Right kidney (tissue), 1 donor: ENCODE results near the gene SYTL5.

Source experiments
- DNase-seq: peaks from one replicate; pipeline ENCODE4 v3.0.0-alpha.2; 2016

Gene SYTL5

DNA sequence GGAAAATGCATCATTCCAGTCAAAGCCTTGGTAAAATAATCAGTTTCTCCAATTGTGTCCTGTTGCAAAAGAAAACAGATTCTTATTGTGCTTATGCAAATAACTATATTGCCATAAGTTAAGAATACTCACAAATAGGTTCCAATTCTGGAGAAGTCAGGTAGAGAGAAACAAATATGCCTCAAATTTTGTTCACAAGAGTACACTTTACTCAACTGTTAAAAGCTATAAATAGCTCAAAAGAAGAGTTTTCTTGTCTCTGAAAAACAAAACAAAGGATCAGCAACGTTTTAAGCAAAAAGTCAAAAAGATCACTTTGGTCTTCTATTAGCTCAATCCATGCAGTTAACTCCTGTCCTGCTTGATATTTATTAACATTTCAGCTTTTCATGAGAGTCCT is 21.9 kb downstream of the SYTL5 start:
- no peak for DNase-seq

DNA sequence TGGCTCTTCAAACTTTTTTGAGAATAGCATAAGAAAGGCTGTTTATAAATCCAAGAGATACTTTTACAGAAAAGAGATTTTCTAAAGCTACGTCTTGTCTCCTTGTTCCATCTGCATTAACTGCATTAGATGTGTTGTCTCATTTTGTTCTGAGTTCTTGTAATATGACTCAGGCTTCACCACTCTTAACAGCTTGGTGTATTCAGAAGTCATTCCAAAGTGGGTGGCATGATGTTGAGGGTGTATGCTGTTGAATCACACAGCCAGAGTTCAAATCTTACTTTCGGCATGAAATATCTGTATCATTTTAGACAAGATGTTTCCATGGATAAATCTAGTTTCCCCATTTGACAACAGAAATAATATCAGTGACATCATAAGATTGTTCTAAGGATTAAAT is 30.1 kb downstream of the SYTL5 start:
- no peak for DNase-seq

- no peak for DNase-seq
Measured at GRCh38 chrX:38038501-38038900, 32.1 kb downstream of the SYTL5 start.

GRCh38 chrX:38041237-38041636 is 34.9 kb downstream of the SYTL5 start:
- DNase-seq: no peak

GRCh38 chrX:38044701-38045100 is 38.3 kb downstream of the SYTL5 start:
- DNase-seq: no peak

DNA sequence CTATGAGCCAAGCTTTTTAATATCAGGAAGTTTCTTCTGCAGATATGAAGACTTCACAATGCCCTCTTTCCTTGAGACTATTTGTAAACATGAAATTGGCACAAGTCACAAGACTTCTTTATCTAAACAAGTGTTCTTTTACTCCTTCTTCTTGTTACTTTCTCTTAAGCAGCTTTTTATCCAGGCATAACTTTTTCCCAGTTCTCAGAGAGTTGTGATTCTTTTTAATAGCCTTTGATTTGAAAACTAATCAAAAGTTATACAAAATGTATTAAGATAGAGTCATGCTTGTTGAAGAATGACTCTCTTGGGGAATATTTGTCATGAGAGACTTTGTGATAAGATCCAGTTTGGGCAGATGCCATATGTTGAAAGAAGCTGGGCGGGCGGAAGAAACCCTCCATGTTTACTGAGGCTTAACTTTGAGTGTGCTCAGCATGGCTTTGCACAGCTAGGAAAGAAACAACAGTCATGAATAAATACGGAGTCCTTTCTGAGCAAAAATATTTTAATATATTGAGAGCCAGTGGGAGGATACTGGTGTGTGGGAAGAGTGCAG is 39.3 kb downstream of the SYTL5 start:
- DNase-seq: no peak

- no peak for DNase-seq
Measured at GRCh38 chrX:38048886-38049285, 42.5 kb downstream of the SYTL5 start.

GRCh38 chrX:38050806-38051205 is 44.5 kb downstream of the SYTL5 start:
- DNase-seq: no peak

DNA sequence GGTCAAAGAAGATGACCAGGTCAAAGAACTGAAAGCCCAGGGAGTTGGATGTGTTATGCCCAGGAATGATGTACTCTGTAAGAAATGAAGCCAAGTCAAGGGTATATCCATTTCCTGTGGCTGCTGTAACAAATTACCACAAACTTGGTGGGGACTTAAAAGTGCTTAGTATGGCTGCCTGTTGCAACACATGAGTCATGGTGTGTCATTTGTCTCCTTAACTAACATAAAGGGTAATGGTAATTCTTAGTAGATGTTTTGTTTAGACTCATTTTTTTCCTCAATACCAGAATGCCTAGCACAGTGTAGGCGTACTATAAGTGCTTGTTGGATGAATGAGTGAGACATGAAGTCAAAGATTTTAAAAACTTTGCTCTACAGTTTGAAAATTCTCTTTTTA is 45.7 kb downstream of the SYTL5 start:
- DNase-seq: no peak

DNA sequence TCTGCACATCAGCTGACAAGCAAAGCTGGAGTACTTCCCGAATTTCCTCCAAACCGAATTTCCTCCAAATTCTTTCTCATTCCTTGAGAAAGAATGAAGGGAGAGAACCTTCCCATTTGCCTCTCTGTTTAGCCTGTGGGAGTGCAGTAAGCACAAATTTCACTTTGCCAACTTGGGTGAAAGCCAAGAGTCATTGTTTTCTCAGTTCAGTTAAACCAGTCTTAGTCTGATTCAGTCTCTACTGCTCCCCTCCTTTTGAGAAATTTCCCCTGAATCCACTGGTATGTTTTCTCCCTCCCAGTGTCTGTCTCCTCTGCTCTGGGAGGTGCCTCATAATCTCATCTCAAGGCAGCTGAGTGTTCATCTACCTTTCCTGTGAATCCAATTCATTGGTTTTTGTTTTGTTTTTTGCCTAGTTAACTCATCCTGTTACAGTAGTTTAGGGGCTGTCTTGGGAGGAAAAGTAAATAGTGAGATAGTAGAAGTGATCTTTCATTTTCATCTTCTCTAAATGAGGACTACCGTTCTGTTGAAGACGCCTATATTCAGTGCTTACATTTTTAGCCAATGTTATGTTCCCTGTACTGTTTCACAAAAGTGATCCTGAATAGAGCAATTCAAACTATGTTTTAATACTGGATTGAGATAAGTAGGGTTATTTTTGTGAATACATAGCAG is 49.0 kb downstream of the SYTL5 start:
- DNase-seq: no peak

- DNase-seq: no peak
Measured at GRCh38 chrX:38060331-38060878, 54.1 kb downstream of the SYTL5 start.

DNA sequence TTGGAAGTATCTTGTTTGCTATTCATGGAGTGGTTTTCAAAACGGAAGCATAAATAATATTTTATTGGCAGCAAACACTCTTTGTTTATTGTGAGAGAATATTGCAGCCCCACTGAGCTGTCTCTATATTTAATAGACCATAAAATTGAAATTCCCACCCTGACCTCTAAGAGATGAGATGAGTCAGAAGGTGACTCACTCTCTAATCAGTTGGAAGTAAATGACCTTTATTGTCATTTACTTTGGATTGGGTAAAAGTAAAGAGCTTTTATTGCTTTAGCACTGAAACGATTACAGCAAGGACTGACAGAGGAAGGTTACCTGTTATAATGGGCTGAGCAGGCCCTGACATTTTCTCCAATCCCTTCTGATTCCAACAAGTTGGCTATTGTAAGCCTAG is 55.0 kb downstream of the SYTL5 start:
- no peak for DNase-seq

GRCh38 chrX:38066934-38067333 is 60.6 kb downstream of the SYTL5 start:
- no peak for DNase-seq

GRCh38 chrX:38069273-38069672 is 62.9 kb downstream of the SYTL5 start:
- DNase-seq: no peak

GRCh38 chrX:38069991-38070390 is 63.6 kb downstream of the SYTL5 start:
- DNase-seq: no peak

DNA sequence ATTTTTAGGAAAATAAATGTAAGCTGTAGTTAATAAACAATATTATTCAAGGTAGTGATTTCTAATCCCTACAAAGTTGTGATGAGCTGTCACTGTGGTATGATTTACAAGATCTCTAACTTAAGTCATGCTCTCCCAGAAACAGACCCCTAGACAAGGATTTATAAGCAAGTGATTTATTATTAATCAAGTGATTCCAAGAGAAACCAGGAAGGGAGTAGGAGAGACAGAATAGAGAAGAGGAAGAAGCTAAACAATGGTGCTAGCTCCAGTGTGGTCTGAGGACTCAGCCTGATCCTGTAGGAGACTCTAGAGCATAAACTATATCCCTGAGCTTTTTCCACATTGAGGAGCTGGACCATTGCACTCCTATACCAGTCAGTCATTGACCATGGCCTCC is 73.1 kb downstream of the SYTL5 start:
- no peak for DNase-seq

DNA sequence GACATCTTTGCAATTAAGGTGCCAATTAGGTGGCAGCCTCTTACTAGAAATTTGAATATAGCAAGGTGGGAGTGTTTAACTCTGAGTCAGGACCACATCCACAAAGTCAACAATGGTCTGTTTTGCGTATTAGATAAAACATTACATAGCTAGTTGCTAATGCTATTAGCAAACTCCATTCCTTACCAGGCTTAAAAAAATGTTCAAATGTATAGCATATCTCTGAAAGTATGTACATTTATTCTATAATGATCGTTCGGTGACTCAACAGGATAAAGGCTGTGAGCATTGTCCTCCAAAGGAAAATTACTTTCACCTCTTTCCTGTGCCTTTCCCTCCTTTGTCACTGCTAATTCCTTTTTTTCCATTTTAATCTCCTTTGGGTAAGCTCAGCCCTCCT is 74.5 kb downstream of the SYTL5 start:
- DNase-seq: no peak

DNA sequence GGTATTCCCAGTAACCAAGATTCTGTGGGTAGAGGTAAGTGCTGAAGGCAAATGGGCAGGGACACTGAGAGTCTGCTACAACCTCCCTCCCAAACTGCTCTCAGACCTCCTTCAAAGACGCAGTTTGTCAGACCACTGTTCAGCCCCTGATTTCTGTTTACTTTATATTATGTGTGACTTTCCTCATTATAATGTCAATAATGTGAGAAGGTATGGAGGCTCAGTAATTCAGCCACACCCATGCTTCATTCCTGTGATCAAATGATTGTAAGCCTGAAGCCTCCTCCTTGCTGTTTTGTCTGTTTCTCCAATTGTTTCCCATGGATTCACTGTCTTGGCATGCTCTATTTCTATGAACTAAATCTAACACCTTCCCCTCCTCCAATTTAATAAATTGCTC is 75.6 kb downstream of the SYTL5 start:
- DNase-seq: no peak

DNA sequence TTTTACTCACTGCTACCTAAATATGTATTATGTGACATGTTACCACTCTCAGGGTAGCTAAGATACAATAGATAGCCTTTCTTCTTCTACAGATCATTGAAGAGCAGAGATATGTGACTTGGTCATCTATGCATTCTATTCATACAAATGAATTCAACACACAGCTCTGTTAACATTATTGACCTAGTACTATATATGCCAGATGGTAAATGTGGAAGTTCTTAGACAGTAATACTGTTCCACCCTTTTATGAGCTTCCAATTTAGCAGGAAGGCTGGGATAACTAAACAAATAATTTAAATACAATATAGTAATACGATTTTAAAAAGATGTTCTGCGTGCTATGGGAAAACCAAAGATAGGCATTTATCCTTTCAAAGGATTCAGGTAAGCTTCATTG is 76.0 kb downstream of the SYTL5 start:
- DNase-seq: no peak

- no peak for DNase-seq
Measured at GRCh38 chrX:38085813-38086212, 79.5 kb downstream of the SYTL5 start.

DNA sequence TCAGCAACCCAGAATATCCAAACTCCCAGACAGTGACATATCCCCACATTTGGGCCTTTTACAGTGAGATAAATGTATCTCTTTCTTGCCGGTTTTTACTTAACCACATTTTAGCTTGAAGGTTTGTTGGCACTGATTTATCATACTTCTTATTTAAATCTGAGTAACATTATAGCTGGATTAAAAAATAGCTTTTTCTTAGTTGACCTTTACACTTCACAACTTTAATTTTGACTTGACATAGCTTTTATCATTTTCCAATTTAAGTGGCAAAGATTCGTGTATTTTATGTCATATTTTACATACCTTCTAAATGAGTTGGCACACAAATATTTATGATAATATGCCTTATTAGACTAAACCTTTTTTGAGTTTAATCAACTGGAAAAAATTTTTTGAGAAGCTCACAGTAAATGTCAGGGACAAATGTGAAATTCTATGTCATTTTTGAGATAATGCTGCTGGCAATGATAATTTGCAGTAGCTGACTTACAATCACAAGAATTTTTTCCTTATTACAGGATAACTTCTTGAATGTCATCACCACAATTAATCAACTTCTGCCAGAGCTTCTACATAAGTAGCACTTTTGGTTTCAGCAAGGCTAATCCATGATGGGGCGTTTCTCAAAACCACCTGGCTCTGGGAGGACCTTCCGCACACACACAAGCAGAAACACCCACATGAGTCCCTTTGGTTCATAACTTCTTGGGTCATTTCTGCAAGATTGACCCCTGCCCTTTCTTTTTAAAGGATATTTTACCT is 80.3 kb downstream of the SYTL5 start:
- no peak for DNase-seq

DNA sequence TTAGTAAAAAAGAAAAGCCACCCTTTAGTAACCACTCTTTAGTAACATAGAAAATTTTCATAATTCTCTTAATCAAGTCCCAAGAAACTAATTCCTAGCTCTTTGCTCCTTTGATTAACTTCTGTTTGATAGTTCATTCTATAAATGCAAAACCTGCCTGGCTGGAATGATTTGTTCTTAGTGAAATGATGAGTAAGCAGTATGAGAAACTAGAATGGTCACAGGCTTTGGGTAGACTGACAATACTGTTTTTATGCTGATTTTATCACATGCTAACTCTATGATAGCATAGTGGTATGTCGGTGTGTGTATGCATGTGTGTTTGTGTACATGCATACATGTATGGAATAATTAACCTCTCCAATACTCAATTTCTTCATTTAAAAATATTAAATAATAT is 81.2 kb downstream of the SYTL5 start:
- DNase-seq: no peak

DNA sequence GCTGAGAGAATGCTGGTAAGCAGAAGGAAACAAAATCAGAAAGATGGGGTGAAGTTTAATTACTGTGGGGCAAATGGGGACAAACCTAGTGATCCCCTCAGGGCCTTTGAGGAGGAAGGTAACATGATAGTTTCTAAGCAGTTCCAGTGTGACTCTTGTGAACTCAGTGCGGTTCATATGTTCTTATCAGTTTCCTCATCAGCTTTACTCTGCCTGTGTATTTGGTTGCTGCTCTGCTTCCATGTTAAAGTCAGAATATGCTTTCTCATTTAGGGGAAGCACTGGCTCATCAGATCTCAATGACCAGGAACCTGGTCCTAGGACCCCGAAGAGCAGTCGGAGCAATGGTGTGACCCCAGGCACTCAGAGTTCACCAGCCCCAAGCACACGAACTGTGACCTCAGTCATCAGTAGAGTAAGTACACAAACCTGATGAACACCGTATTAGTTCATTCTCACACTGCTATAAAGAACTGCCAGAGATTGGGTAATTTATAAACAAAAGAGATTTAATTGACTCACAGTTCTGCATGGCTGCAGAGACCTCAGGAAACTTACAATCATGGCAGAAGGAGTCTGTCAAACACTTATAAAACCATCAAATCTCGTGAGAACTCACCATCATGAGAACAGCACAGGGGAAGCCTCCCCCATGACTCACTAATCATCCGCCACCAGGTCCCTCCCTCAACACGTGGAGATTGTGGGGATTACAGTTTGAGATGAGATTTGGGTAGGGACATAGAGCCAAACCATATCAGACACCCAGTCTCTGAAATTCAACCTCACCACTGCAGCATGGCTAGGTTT is 83.0 kb downstream of the SYTL5 start:
- no peak for DNase-seq
